ENCODE data around the gene MRPL22.
"Not testable (repeated sequence)": the region's sequence is repeated elsewhere in the genome, so short reads cannot be mapped to it uniquely, and the experiment has no call there.

The MRPL22 gene

GRCh38 chr5:154943527-154943926 is 2.7 kb downstream of the MRPL22 start:
- no peak for DNase-seq

- DNase-seq, result no peak
These were observed 3.8 kb downstream of the MRPL22 start for GRCh38 chr5:154944716-154945115.

- DNase-seq, result no peak
These were observed 4.9 kb downstream of the MRPL22 start for GRCh38 chr5:154945695-154946301.

- DNase-seq, result no peak
These were observed 6.9 kb downstream of the MRPL22 start for GRCh38 chr5:154947778-154948177.

- DNase-seq, result no peak
These were observed 7.4 kb downstream of the MRPL22 start for GRCh38 chr5:154948313-154948712.

GRCh38 chr5:154949781-154950180 is 8.9 kb downstream of the MRPL22 start:
- no peak for DNase-seq

GRCh38 chr5:154956712-154957111 is 15.8 kb downstream of the MRPL22 start:
- no peak for DNase-seq

GRCh38 chr5:154962494-154962893 is 21.6 kb downstream of the MRPL22 start:
- no peak for DNase-seq

- no peak for DNase-seq
These were observed 25.4 kb downstream of the MRPL22 start for GRCh38 chr5:154966081-154966841.

GRCh38 chr5:154966874-154967273 is 26.0 kb downstream of the MRPL22 start:
- no peak for DNase-seq

GRCh38 chr5:154967421-154968024 is 26.6 kb downstream of the MRPL22 start:
- no peak for DNase-seq

- DNase-seq, result no peak
These were observed 28.1 kb downstream of the MRPL22 start for GRCh38 chr5:154968953-154969352.

GRCh38 chr5:154970759-154971158 is 29.9 kb downstream of the MRPL22 start:
- DNase-seq, result no peak

- DNase-seq, result no peak
These were observed 30.6 kb downstream of the MRPL22 start for GRCh38 chr5:154971501-154971900.

GRCh38 chr5:154972476-154973080 is 31.7 kb downstream of the MRPL22 start:
- DNase-seq, result no peak

- DNase-seq, result not testable (repeated sequence)
These were observed 35.2 kb downstream of the MRPL22 start for GRCh38 chr5:154976082-154976481.

- DNase-seq, result no peak
These were observed 36.5 kb downstream of the MRPL22 start for GRCh38 chr5:154977409-154977808.

- not testable (repeated sequence) for DNase-seq
These were observed 37.4 kb downstream of the MRPL22 start for GRCh38 chr5:154978294-154978693.

GRCh38 chr5:154984946-154985516 is 44.2 kb downstream of the MRPL22 start:
- DNase-seq, result no peak

GRCh38 chr5:154986151-154986550 is 45.3 kb downstream of the MRPL22 start:
- DNase-seq, result no peak

- no peak for DNase-seq
These were observed 48.8 kb downstream of the MRPL22 start for GRCh38 chr5:154989626-154990025.

- DNase-seq, result no peak
These were observed 52.6 kb downstream of the MRPL22 start for GRCh38 chr5:154993461-154993860.

GRCh38 chr5:154995679-154996078 is 54.8 kb downstream of the MRPL22 start:
- no peak for DNase-seq
